ENCODE data around the gene TST.

Gene TST

GRCh38 chr22:36985211-36985889 is 33.9 kb downstream of the TST start:
- TF ChIP-seq TAF1 (IDR thresholded peaks at IDR 0.05; ENCODE audit: borderline replicate concordance, insufficient read depth, low read length) (no peak), POLR2AphosphoS5 (IDR thresholded peaks at IDR 0.05; ENCODE audit: low read depth, low read length) (no peak), FOXP2 (optimal IDR thresholded peaks at IDR 0.05; ENCODE audit: borderline replicate concordance, extremely low read depth, extremely low read length, insufficient read depth) (no peak), SIN3A (IDR thresholded peaks at IDR 0.05; ENCODE audit: borderline replicate concordance, insufficient read depth, low read length) (no peak)
- TF ChIP-seq, protein P1, sequence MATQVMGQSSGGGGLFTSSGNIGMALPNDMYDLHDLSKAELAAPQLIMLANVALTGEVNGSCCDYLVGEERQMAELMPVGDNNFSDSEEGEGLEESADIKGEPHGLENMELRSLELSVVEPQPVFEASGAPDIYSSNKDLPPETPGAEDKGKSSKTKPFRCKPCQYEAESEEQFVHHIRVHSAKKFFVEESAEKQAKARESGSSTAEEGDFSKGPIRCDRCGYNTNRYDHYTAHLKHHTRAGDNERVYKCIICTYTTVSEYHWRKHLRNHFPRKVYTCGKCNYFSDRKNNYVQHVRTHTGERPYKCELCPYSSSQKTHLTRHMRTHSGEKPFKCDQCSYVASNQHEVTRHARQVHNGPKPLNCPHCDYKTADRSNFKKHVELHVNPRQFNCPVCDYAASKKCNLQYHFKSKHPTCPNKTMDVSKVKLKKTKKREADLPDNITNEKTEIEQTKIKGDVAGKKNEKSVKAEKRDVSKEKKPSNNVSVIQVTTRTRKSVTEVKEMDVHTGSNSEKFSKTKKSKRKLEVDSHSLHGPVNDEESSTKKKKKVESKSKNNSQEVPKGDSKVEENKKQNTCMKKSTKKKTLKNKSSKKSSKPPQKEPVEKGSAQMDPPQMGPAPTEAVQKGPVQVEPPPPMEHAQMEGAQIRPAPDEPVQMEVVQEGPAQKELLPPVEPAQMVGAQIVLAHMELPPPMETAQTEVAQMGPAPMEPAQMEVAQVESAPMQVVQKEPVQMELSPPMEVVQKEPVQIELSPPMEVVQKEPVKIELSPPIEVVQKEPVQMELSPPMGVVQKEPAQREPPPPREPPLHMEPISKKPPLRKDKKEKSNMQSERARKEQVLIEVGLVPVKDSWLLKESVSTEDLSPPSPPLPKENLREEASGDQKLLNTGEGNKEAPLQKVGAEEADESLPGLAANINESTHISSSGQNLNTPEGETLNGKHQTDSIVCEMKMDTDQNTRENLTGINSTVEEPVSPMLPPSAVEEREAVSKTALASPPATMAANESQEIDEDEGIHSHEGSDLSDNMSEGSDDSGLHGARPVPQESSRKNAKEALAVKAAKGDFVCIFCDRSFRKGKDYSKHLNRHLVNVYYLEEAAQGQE (IDR thresholded peaks at IDR 0.05; ENCODE audit: insufficient read depth in 1 of 2, low read depth in 2 of 2, low read length in 2 of 2), result no peak

- no peak for TF ChIP-seq SIN3A (IDR thresholded peaks at IDR 0.05; ENCODE audit: borderline replicate concordance, insufficient read depth, low read length)
- TF ChIP-seq POLR2AphosphoS5 (IDR thresholded peaks at IDR 0.05; ENCODE audit: low read depth, low read length), result no peak
- TF ChIP-seq TAF1 (IDR thresholded peaks at IDR 0.05; ENCODE audit: borderline replicate concordance, insufficient read depth, low read length), result no peak
- TF ChIP-seq, protein P1 (IDR thresholded peaks at IDR 0.05; ENCODE audit: insufficient read depth in 1 of 2, low read depth in 2 of 2, low read length in 2 of 2), result no peak
- TF ChIP-seq FOXP2 (optimal IDR thresholded peaks at IDR 0.05; ENCODE audit: borderline replicate concordance, extremely low read depth, extremely low read length, insufficient read depth), result no peak
Measured at GRCh38 chr22:36982136-36982535, 37.1 kb downstream of the TST start.

GRCh38 chr22:36981247-36981775 is 37.9 kb downstream of the TST start:
- TF ChIP-seq, protein P1 (IDR thresholded peaks at IDR 0.05; ENCODE audit: insufficient read depth in 1 of 2, low read depth in 2 of 2, low read length in 2 of 2), result no peak

DNA sequence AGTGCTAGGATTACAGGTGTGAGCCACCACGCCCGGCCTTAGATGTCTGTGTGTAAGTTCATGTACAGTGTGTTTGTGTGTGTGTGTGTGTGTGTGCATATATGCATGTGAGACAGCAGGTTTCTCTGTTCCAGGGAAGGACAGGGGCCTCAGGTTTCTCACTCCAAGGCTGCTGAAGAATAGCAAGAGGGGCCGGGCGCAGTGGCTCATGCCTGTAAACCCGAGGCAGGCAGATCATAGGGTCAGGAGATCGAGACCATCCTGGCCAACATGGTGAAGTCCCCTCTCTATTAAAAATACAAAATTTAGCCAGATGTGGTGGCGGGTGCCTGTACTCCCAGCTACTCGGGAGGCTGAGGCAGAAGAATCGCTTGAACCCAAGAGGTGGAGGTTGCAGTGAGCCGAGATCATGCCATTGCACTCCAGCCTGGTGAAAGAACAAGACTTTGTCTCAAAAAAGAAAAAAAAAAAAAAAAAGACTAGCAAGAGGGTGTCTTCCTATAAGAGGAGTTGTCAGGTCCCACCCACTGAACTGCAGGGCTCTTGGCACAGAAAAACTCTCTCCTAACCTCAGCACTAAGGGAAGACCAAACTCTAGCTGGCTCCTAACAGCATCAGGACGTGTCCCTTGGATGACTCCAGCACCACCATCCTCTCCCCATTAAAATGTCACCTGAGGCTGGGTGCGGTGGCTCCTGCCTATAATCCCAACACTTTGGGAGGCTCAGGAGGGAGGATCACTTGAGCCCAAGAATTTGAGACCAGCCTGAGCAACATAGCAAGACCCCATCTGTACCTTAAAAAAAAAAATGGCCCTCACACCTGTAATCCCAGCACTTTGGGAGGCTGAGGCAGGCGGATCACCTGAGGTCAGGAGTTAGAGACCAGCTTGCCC is 40.0 kb downstream of the TST start:
- TF ChIP-seq TAF1 (IDR thresholded peaks at IDR 0.05; ENCODE audit: borderline replicate concordance, insufficient read depth, low read length) (no peak), POLR2AphosphoS5 (IDR thresholded peaks at IDR 0.05; ENCODE audit: low read depth, low read length) (no peak), SIN3A (IDR thresholded peaks at IDR 0.05; ENCODE audit: borderline replicate concordance, insufficient read depth, low read length) (no peak), FOXP2 (optimal IDR thresholded peaks at IDR 0.05; ENCODE audit: borderline replicate concordance, extremely low read depth, extremely low read length, insufficient read depth) (no peak)
- TF ChIP-seq, protein P1 (IDR thresholded peaks at IDR 0.05; ENCODE audit: insufficient read depth in 1 of 2, low read depth in 2 of 2, low read length in 2 of 2), result no peak
